Vagina (tissue), 2 donors: ENCODE results near the gene NDUFA3.

Experiments
- POLR2A ChIP-seq, 2 donors: fragments of 450-650 bp; IDR thresholded peaks; one replicate each; pipeline ENCODE4 v1.6.1; 2017; ENCODE audit warnings: antibody characterized with exemption in 2 of 2, mild to moderate bottlenecking in 2 of 2, moderate library complexity in 2 of 2
- TF ChIP-seq, protein P1 (sequence below), 3 experiments: fragments of 450-650 bp in 2 of 3; fragments of 200-600 bp in 1 of 3; sonication (generic) in 1 of 3; IDR thresholded peaks; one replicate each; pipeline ENCODE4 v1.5.1; 2017 to 2019; ENCODE audit warnings: antibody characterized with exemption in 3 of 3, mild to moderate bottlenecking in 2 of 3, moderate library complexity in 2 of 3

DNA sequence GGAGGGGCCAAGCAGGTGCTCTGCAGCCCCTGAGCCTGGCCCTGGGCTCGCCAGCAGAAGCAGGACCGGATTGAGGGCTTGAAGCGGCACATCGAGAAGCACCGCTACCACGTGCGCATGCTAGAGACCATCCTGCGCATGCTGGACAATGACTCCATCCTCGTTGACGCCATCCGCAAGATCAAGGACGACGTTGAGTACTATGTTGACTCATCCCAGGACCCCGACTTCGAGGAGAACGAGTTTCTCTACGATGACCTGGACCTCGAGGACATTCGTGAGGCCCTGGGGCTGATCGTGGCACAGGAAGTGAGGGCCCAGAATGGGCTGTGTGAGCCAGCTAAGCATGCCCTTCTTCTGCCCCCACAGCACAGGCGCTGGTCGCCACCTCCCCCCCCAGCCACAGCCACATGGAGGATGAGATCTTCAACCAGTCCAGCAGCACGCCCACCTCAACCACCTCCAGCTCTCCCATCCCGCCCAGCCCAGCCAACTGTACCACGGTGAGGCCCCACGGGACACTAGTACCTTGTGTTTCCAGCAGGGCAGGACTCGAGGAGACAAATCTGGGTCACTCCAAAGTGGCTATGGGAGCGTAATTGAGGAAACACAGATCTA lies 43.0 kb downstream of the NDUFA3 start:
- TF ChIP-seq, protein P1, sequence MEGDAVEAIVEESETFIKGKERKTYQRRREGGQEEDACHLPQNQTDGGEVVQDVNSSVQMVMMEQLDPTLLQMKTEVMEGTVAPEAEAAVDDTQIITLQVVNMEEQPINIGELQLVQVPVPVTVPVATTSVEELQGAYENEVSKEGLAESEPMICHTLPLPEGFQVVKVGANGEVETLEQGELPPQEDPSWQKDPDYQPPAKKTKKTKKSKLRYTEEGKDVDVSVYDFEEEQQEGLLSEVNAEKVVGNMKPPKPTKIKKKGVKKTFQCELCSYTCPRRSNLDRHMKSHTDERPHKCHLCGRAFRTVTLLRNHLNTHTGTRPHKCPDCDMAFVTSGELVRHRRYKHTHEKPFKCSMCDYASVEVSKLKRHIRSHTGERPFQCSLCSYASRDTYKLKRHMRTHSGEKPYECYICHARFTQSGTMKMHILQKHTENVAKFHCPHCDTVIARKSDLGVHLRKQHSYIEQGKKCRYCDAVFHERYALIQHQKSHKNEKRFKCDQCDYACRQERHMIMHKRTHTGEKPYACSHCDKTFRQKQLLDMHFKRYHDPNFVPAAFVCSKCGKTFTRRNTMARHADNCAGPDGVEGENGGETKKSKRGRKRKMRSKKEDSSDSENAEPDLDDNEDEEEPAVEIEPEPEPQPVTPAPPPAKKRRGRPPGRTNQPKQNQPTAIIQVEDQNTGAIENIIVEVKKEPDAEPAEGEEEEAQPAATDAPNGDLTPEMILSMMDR (IDR thresholded peaks at IDR 0.05), result no peak
- TF ChIP-seq POLR2A (IDR thresholded peaks at IDR 0.05), result no peak
